HG02938 (cell line): ENCODE results near the gene ST6GALNAC4.

Source experiments
- ATAC-seq: cut with Tn5 transposase; IDR thresholded peaks from one replicate; pipeline ENCODE4 v1.9.1; 2021; ENCODE audit warnings: mild to moderate bottlenecking, moderate library complexity; ENCODE audit not compliant: unreplicated experiment

The ST6GALNAC4 gene

GRCh38 chr9:127947841-127948710 is 31.2 kb upstream of the ST6GALNAC4 start:
- no peak for ATAC-seq

GRCh38 chr9:127946728-127947127 is 29.9 kb upstream of the ST6GALNAC4 start:
- no peak for ATAC-seq

- ATAC-seq, result no peak
Measured at GRCh38 chr9:127945942-127946341, 29.1 kb upstream of the ST6GALNAC4 start.

GRCh38 chr9:127945338-127945737 is 28.5 kb upstream of the ST6GALNAC4 start:
- ATAC-seq, result no peak

GRCh38 chr9:127944586-127945218 is 27.9 kb upstream of the ST6GALNAC4 start:
- no peak for ATAC-seq

- no peak for ATAC-seq
Measured at GRCh38 chr9:127943731-127944144, 26.9 kb upstream of the ST6GALNAC4 start.

GRCh38 chr9:127943011-127943662 is 26.3 kb upstream of the ST6GALNAC4 start:
- ATAC-seq, result no peak

GRCh38 chr9:127942216-127943010 is 25.6 kb upstream of the ST6GALNAC4 start:
- ATAC-seq, result no peak

GRCh38 chr9:127941961-127942215 is 25.0 kb upstream of the ST6GALNAC4 start:
- no peak for ATAC-seq

GRCh38 chr9:127941062-127941960 is 24.5 kb upstream of the ST6GALNAC4 start:
- no peak for ATAC-seq

GRCh38 chr9:127940593-127940992 is 23.8 kb upstream of the ST6GALNAC4 start:
- ATAC-seq, result no peak

- no peak for ATAC-seq
Measured at GRCh38 chr9:127938298-127938690, 21.5 kb upstream of the ST6GALNAC4 start.

- ATAC-seq, result peak; percentile 85
Measured at GRCh38 chr9:127937388-127938297, 20.8 kb upstream of the ST6GALNAC4 start, which contains the start of gene DPM2. Gene DPM2, minus strand, starts transcription at chr9:127937854. Its CDS starts 34 bp downstream, at chr9:127937820.

- ATAC-seq, result no peak
Measured at GRCh38 chr9:127937056-127937387, 20.2 kb upstream of the ST6GALNAC4 start.

GRCh38 chr9:127936347-127936852 is 19.6 kb upstream of the ST6GALNAC4 start:
- ATAC-seq, result no peak

GRCh38 chr9:127935765-127936221 is 19.0 kb upstream of the ST6GALNAC4 start:
- ATAC-seq, result no peak

- no peak for ATAC-seq
Measured at GRCh38 chr9:127934986-127935385, 18.1 kb upstream of the ST6GALNAC4 start.

GRCh38 chr9:127934248-127934647 is 17.4 kb upstream of the ST6GALNAC4 start:
- no peak for ATAC-seq
